Parathyroid adenoma (tissue), 2 donors: ENCODE measurements around the gene SLC2A6.

Experiments
- H2AFZ ChIP-seq: fragments of 300-600 bp; sonication (generic); one replicate; pipeline ENCODE4 v1.7.0; 2017; ENCODE audit warnings: antibody characterized with exemption, mild to moderate bottlenecking
- H3K27ac ChIP-seq: fragments of 300-600 bp; sonication (generic); one replicate; pipeline ENCODE4 v1.7.0; 2017
- H3K27me3 ChIP-seq: fragments of 300-600 bp; sonication (generic); one replicate; pipeline ENCODE4 v1.7.0; 2017; ENCODE audit warnings: low read length; ENCODE audit not compliant: control insufficient read depth, insufficient read depth
- H3K36me3 ChIP-seq: fragments of 300-600 bp; sonication (generic); one replicate; pipeline ENCODE4 v1.7.0; 2017; ENCODE audit warnings: low read length; ENCODE audit not compliant: control insufficient read depth, insufficient read depth
- H3K4me1 ChIP-seq: fragments of 300-600 bp; sonication (generic); one replicate; pipeline ENCODE4 v1.7.0; 2017; ENCODE audit warnings: control low read depth
- H3K4me2 ChIP-seq: fragments of 300-600 bp; sonication (generic); one replicate; pipeline ENCODE4 v1.7.0; 2017; ENCODE audit warnings: low read length
- H3K4me3 ChIP-seq: fragments of 300-600 bp; sonication (generic); one replicate; pipeline ENCODE4 v1.7.0; 2017; ENCODE audit warnings: low read depth, low read length
- H3K79me2 ChIP-seq: fragments of 300-600 bp; sonication (generic); one replicate; pipeline ENCODE4 v1.7.0; 2017; ENCODE audit warnings: control low read depth
- H3K9ac ChIP-seq: fragments of 300-600 bp; sonication (generic); one replicate; pipeline ENCODE4 v1.7.0; 2017; ENCODE audit warnings: mild to moderate bottlenecking
- H3K9me3 ChIP-seq: fragments of 300-600 bp; sonication (generic); one replicate; pipeline ENCODE4 v1.7.0; 2017; ENCODE audit warnings: low read length; ENCODE audit not compliant: control insufficient read depth
- TF ChIP-seq, protein P1 (sequence below): fragments of 300-600 bp; sonication (generic); IDR thresholded peaks from one replicate; pipeline ENCODE4 v1.7.0; 2017; ENCODE audit warnings: antibody characterized with exemption, mild to moderate bottlenecking
- donor health status: primary hyperparathyroidism.

Gene SLC2A6

DNA sequence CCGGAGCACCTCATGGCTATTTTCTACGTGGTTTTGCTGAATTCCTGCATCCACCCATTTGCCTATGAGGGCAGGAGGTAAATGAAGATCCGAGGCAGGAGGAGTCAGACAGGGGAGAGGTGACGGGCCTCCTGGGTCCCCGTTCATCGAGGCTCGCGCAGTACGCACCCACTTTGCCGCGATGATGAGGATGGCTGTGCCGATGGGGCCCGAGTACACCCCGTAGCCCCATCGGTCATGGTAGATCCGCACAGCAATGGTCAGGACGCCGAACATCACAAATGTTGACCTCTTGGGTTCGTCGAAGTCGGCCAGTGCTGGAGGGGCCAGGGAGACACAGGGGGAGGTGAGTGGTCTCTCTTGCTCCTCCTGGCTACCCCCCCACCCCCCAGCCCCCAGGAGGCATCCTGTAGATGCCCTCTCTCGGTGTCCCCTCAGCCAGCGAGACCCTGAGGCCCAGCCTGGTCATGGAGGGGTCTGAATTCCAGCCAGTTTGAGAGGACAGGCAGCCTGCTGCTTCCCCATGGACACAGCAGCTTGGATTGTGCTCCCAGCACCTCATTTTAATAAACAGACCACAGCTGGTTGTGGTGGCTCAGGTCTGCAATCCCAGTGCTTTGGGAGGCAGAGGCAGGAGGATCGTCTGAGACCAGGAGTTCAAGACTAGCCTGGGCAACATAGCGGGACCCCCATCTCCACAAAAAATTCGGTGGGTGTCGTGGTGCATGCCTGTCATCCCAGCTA, 40.0 kb upstream of the SLC2A6 start:
- Histone ChIP-seq H3K27me3 (no peaks in the 10 kb centered on the region), H3K4me1 (no peaks in the 10 kb centered on the region), H3K4me2 (no peak overlapping the region), H3K9ac (no peak overlapping the region), H3K4me3 (no peak overlapping the region), H2AFZ (no peak overlapping the region), H3K9me3 (no peaks in the 10 kb centered on the region), H3K27ac (no peak overlapping the region), H3K79me2 (no peaks in the 10 kb centered on the region), H3K36me3 (no peaks in the 10 kb centered on the region)
- TF ChIP-seq, protein P1, sequence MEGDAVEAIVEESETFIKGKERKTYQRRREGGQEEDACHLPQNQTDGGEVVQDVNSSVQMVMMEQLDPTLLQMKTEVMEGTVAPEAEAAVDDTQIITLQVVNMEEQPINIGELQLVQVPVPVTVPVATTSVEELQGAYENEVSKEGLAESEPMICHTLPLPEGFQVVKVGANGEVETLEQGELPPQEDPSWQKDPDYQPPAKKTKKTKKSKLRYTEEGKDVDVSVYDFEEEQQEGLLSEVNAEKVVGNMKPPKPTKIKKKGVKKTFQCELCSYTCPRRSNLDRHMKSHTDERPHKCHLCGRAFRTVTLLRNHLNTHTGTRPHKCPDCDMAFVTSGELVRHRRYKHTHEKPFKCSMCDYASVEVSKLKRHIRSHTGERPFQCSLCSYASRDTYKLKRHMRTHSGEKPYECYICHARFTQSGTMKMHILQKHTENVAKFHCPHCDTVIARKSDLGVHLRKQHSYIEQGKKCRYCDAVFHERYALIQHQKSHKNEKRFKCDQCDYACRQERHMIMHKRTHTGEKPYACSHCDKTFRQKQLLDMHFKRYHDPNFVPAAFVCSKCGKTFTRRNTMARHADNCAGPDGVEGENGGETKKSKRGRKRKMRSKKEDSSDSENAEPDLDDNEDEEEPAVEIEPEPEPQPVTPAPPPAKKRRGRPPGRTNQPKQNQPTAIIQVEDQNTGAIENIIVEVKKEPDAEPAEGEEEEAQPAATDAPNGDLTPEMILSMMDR: no peak

DNA sequence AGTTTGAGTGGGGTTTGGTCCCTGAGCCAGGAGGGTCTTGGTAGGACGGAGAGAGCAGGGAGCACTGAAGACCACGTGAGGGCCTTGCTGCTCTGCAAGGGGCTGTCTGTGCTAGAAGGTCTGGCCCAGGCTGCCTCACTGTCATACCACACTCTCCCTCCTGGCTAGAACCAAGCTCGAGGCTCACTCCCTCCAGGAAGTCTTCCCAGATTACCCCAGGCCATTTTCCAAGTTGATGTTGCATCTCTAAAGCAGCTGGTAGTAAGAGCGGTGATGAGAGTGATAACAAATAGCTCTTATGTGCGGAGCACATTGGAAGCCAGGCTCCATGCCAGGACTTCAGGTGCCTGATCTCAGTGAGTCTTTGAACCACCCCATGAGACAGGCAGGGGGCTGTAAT, 39.3 kb upstream of the SLC2A6 start:
- Histone ChIP-seq H3K4me1 (no peaks in the 10 kb centered on the region), H3K79me2 (no peaks in the 10 kb centered on the region), H2AFZ (no peak overlapping the region), H3K9ac (no peak overlapping the region), H3K9me3 (no peaks in the 10 kb centered on the region), H3K27me3 (no peaks in the 10 kb centered on the region), H3K4me2 (no peak overlapping the region), H3K36me3 (no peaks in the 10 kb centered on the region), H3K27ac (no peak overlapping the region), H3K4me3 (no peak overlapping the region)
- TF ChIP-seq, protein P1: no peak

DNA sequence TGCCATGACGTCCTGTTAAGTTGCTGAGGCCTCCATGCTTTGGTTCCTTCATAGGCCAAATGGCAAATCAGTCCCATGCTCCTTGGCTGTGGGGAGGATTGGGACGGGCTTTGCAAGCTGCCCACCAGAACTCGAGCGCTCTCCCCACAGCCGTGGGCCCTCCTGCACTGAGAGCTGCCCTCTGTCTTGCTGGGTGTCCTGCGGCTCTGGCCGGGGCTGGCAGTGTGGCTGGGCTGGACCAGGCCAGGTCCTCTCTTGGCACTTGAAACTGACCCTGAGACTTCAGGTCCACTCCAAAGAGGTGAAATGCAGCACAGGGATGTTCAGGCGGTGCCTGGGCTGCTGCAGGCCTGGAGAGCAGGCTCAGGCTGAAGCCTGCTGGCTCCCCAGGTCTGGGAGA, 38.8 kb upstream of the SLC2A6 start:
- H3K4me1 ChIP-seq: no peaks in the 10 kb centered on the region
- H3K36me3 ChIP-seq: no peaks in the 10 kb centered on the region
- no peak overlapping the region for H3K9ac ChIP-seq
- TF ChIP-seq, protein P1: no peak
- no peak overlapping the region for H3K4me2 ChIP-seq
- H3K9me3 ChIP-seq: no peaks in the 10 kb centered on the region
- H3K4me3 ChIP-seq: no peak overlapping the region
- no peaks in the 10 kb centered on the region for H3K27me3 ChIP-seq
- no peak overlapping the region for H3K27ac ChIP-seq
- no peaks in the 10 kb centered on the region for H3K79me2 ChIP-seq
- no peak overlapping the region for H2AFZ ChIP-seq

DNA sequence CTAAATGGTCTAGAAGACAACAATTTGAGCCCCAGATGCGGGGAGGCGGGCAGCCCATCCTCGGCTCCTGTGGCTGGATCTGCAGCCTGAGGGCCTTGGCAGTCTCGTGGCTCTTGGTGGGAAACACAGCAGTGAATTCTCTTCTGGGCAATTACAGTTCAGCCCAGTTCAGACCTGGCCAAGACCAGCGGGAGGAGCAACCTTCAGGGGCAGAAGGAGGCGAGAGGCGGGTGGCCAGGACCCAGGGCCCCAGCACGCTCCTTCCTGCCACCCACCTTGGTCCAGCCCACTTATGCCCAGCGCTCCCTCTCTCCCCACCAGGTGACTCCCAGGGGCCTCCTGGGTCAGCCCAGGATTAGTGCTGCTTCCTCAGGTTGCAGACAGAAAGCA, 38.1 kb upstream of the SLC2A6 start:
- no peaks in the 10 kb centered on the region for H3K27me3 ChIP-seq

More for the DNA sequence above, 38.1 kb upstream of the SLC2A6 start:
- Histone ChIP-seq H3K9me3 (no peaks in the 10 kb centered on the region), H3K79me2 (no peaks in the 10 kb centered on the region), H3K4me2 (no peak overlapping the region), H3K4me3 (no peak overlapping the region), H2AFZ (no peak overlapping the region), H3K9ac (no peak overlapping the region), H3K4me1 (no peaks in the 10 kb centered on the region), H3K36me3 (no peaks in the 10 kb centered on the region), H3K27ac (no peak overlapping the region)
- TF ChIP-seq, protein P1: no peak
